H9 (cell line): Measurements from ENCODE around the gene DUSP5. TPM values are rescaled to one million over a fixed set of nuclear protein-coding genes. Genes with fewer than 3 reads are reported as not detected.

Experiments used
- DNase-seq: peaks from one replicate; pipeline ENCODE4 v3.0.0-alpha.2; 2017
- H2AFZ ChIP-seq: one replicate; pipeline ENCODE4 v1.6.1; 2013; ENCODE audit warnings: mild to moderate bottlenecking, low read length, control low read depth, moderate library complexity
- H2AK5ac ChIP-seq: 2 replicates; pipeline ENCODE4 v1.6.1; 2013; ENCODE audit warnings: low read length, control low read depth, mixed read lengths; ENCODE audit not compliant: insufficient read length
- H2BK120ac ChIP-seq: one replicate; pipeline ENCODE4 v1.6.1; 2013; ENCODE audit warnings: low read depth, mild to moderate bottlenecking, low read length, control low read depth, inconsistent platforms; ENCODE audit not compliant: poor library complexity, severe bottlenecking
- H2BK12ac ChIP-seq: 2 replicates; pipeline ENCODE4 v1.6.1; 2013; ENCODE audit warnings: low read length, control low read depth, mixed read lengths, low read depth; ENCODE audit not compliant: insufficient read length
- H2BK15ac ChIP-seq: 2 replicates; pipeline ENCODE4 v1.6.1; 2013; ENCODE audit warnings: low read depth, low read length, control low read depth
- H2BK20ac ChIP-seq: one replicate; pipeline ENCODE4 v1.6.1; 2013; ENCODE audit warnings: low read depth, mild to moderate bottlenecking, low read length, control low read depth, inconsistent platforms; ENCODE audit not compliant: poor library complexity, severe bottlenecking
- H2BK5ac ChIP-seq: 2 replicates; pipeline ENCODE4 v1.6.1; 2013; ENCODE audit warnings: low read length, control low read depth, mixed read lengths; ENCODE audit not compliant: insufficient read length
- H3K14ac ChIP-seq: 2 replicates; pipeline ENCODE4 v1.6.1; 2013; ENCODE audit warnings: low read length, control low read depth; ENCODE audit not compliant: insufficient read depth
- H3K18ac ChIP-seq: 2 replicates; pipeline ENCODE4 v1.6.1; 2013; ENCODE audit warnings: low read depth, mild to moderate bottlenecking, mixed read lengths, low read length, control low read depth; ENCODE audit not compliant: insufficient read length
- H3K23ac ChIP-seq: 2 replicates; pipeline ENCODE4 v1.6.1; 2013; ENCODE audit warnings: low read length, control low read depth, mixed read lengths, low read depth; ENCODE audit not compliant: insufficient read length
- H3K23me2 ChIP-seq: 2 replicates; pipeline ENCODE4 v1.6.1; 2013; ENCODE audit warnings: low read depth, mild to moderate bottlenecking, mixed read lengths, low read length, control low read depth; ENCODE audit not compliant: insufficient read length, poor library complexity, severe bottlenecking
- H3K27ac ChIP-seq: 2 replicates; pipeline ENCODE4 v1.5.1; 2013; ENCODE audit warnings: low read length, control low read depth, mixed read lengths, low read depth; ENCODE audit not compliant: insufficient read length
- H3K27me3 ChIP-seq: 2 replicates; pipeline ENCODE4 v1.6.1; 2013; ENCODE audit warnings: low read length, control low read depth, inconsistent platforms; ENCODE audit not compliant: insufficient read depth
- H3K4ac ChIP-seq: 2 replicates; pipeline ENCODE4 v1.6.1; 2013; ENCODE audit warnings: low read depth, mild to moderate bottlenecking, control low read depth, inconsistent platforms, low read length, moderate library complexity
- H3K4me1 ChIP-seq: 2 replicates; pipeline ENCODE4 v1.6.1; 2013; ENCODE audit warnings: low read length, control low read depth, inconsistent platforms; ENCODE audit not compliant: insufficient read depth
- H3K4me2 ChIP-seq: 2 replicates; pipeline ENCODE4 v1.6.1; 2013; ENCODE audit warnings: low read length, control low read depth, mixed read lengths; ENCODE audit not compliant: insufficient read length, insufficient read depth
- H3K56ac ChIP-seq: 2 replicates; pipeline ENCODE4 v1.6.1; 2013; ENCODE audit warnings: low read depth, mild to moderate bottlenecking, mixed read lengths, low read length, control low read depth; ENCODE audit not compliant: insufficient read length
- H3K79me1 ChIP-seq: 2 replicates; pipeline ENCODE4 v1.6.1; 2013; ENCODE audit warnings: low read depth, mild to moderate bottlenecking, moderate library complexity, low read length, control low read depth, inconsistent platforms; ENCODE audit not compliant: insufficient read depth, poor library complexity, severe bottlenecking
- H3K79me2 ChIP-seq: 2 replicates; pipeline ENCODE4 v1.6.1; 2013; ENCODE audit warnings: low read length, control low read depth, inconsistent platforms; ENCODE audit not compliant: insufficient read depth
- H3K9ac ChIP-seq: 2 replicates; pipeline ENCODE4 v1.6.1; 2013; ENCODE audit warnings: low read length, control low read depth, mixed read lengths; ENCODE audit not compliant: insufficient read length; ENCODE audit errors: extremely low read depth
- H3K9me3 ChIP-seq: one replicate; pipeline ENCODE4 v1.6.1; 2013; ENCODE audit warnings: low read depth, low read length, inconsistent platforms; ENCODE audit not compliant: control insufficient read depth
- H3T11ph ChIP-seq: one replicate; pipeline ENCODE4 v1.6.1; 2013; ENCODE audit warnings: mild to moderate bottlenecking, low read length, control low read depth, inconsistent platforms
- H4K20me1 ChIP-seq: one replicate; pipeline ENCODE4 v1.6.1; 2013; ENCODE audit not compliant: control insufficient read depth, insufficient read length, insufficient read depth
- H4K5ac ChIP-seq: 2 replicates; pipeline ENCODE4 v1.6.1; 2013; ENCODE audit warnings: low read depth, mild to moderate bottlenecking, mixed read lengths, low read length, control low read depth; ENCODE audit not compliant: insufficient read length
- H4K8ac ChIP-seq: replicated peaks from 2 replicates; pipeline ENCODE4 v1.6.1; 2013; ENCODE audit warnings: low read length, control low read depth, mixed read lengths, low read depth; ENCODE audit not compliant: insufficient read length
- H4K91ac ChIP-seq: 2 replicates; pipeline ENCODE4 v1.6.1; 2013; ENCODE audit warnings: low read depth, mild to moderate bottlenecking, moderate library complexity, mixed read lengths, low read length, control low read depth; ENCODE audit not compliant: insufficient read length
- H3K27ac Mint-ChIP-seq, 3 experiments: 2 replicates in 2 of 3; 3 replicates in 1 of 3; pipeline ENCODE4 v1.8.0; 2020 to 2021; ENCODE audit warnings: mixed read lengths in 3 of 3, mild to moderate bottlenecking in 1 of 3, moderate library complexity in 1 of 3
- H3K27me3 Mint-ChIP-seq: 2 replicates; pipeline ENCODE4 v1.8.0; 2021; ENCODE audit warnings: low read depth, mild to moderate bottlenecking, moderate library complexity, mixed read lengths
- H3K36me3 Mint-ChIP-seq, 3 experiments: 2 replicates in 2 of 3; 3 replicates in 1 of 3; pipeline ENCODE4 v1.8.0; 2020 to 2021; ENCODE audit warnings: low read depth in 3 of 3, mixed read lengths in 3 of 3; ENCODE audit not compliant: insufficient read depth in 1 of 3
- H3K4me1 Mint-ChIP-seq, 2 experiments: 2 replicates each; pipeline ENCODE4 v1.8.0; 2020; ENCODE audit warnings: mixed read lengths in 2 of 2
- H3K4me3 Mint-ChIP-seq, 2 experiments: 2 replicates in 1 of 2; 3 replicates in 1 of 2; pipeline ENCODE4 v1.8.0; 2020 to 2021; ENCODE audit warnings: mild to moderate bottlenecking in 2 of 2, mixed read lengths in 2 of 2, moderate library complexity in 1 of 2
- H3K9me3 Mint-ChIP-seq, 2 experiments: 2 replicates in 1 of 2; 3 replicates in 1 of 2; pipeline ENCODE4 v1.8.0; 2020; ENCODE audit warnings: mild to moderate bottlenecking in 2 of 2, mixed read lengths in 2 of 2, moderate library complexity in 1 of 2
- CTCF ChIP-seq: fragments of 200-600 bp; sonication (generic); conservative IDR thresholded peaks from 3 replicates; pipeline ENCODE4 v1.8.0; 2021; ENCODE audit warnings: antibody characterized with exemption, mild to moderate bottlenecking
- WGBS: extraction: QIAGEN DNeasy Blood & Tissue Kit; methylation state at CpG from one replicate; pipeline ENCODE4 v1.1.7; 2013; ENCODE audit warnings: missing lambda C conversion rate, low lambda C conversion rate, mixed read lengths; ENCODE audit not compliant: insufficient read length; ENCODE audit errors: extremely low coverage; 5-methylcytosine and 5-hydroxymethylcytosine counted together
- total RNA-seq: library from RNA; stranded (reverse); gene quantifications from 2 replicates; pipeline ENCODE4 v1.2.1, GENCODE V29; 2021

Gene DUSP5
- total RNA-seq, 1 experiment from 2014 or later = 29.3 TPM

GRCh38 chr10:110510086-110510485 is 12.4 kb downstream of the DUSP5 start:
- Histone ChIP-seq H3K4me1 (no peaks in the 10 kb centered on the region), H3K4me2 (no peak overlapping the region), H4K8ac (no peak overlapping the region), H3K56ac (no peak overlapping the region), H3K9ac (no peak overlapping the region), H3K9me3 (no peaks in the 10 kb centered on the region), H2BK12ac (no peak overlapping the region), H2AFZ (no peak overlapping the region), H3K79me1 (peaks cover 2% of the 10 kb centered on the region), H3K79me2 (no peaks in the 10 kb centered on the region; the same call in 1 of the 2 replicates), H3K18ac (no peak overlapping the region), H4K91ac (no peak overlapping the region), H3K27me3 (no peaks in the 10 kb centered on the region), H4K5ac (no peak overlapping the region), H2BK120ac (no peak overlapping the region), H2BK5ac (no peak overlapping the region), H4K20me1 (no peaks in the 10 kb centered on the region), H3K23ac (no peak overlapping the region), H3K4ac (no peak overlapping the region), H3K27ac (no peak overlapping the region), H3T11ph (no peak overlapping the region), H2BK15ac (no peak overlapping the region), H2BK20ac (no peak overlapping the region), H3K14ac (no peak overlapping the region), H2AK5ac (no peak overlapping the region), H3K23me2 (no peaks in the 10 kb centered on the region)
- H3K4me3 Mint-ChIP-seq = no peak overlapping the region
- peaks cover 27 to 77% (median 42%) of the 10 kb centered on the region in 3 experiments for H3K36me3 Mint-ChIP-seq
- no peaks in the 10 kb centered on the region; the same call in 1 of the 2 replicates for H3K27me3 Mint-ChIP-seq
- TF ChIP-seq CTCF = no peak
- DNase-seq = no peak
- H3K4me1 Mint-ChIP-seq = peaks cover 0 to 3% of the 10 kb centered on the region in 2 experiments; a peak in 2 of 4 replicates
- H3K9me3 Mint-ChIP-seq = no peaks in the 10 kb centered on the region; a peak in 1 of 5 replicates
- no CpG with 5 or more reads among the region's 9 CpGs for WGBS
- no peak overlapping the region for H3K27ac Mint-ChIP-seq
